HG03565 (cell line): Measurements from ENCODE around the gene KRTAP2-4.
"Not testable (repeated sequence)": the region's sequence is repeated elsewhere in the genome, so short reads cannot be mapped to it uniquely, and the experiment has no call there.

ENCODE experiments used
- ATAC-seq: cut with Tn5 transposase; IDR thresholded peaks from one replicate; pipeline ENCODE4 v1.9.1; 2021; ENCODE audit warnings: mild to moderate bottlenecking, moderate library complexity; ENCODE audit not compliant: unreplicated experiment

Gene KRTAP2-4, protein sequence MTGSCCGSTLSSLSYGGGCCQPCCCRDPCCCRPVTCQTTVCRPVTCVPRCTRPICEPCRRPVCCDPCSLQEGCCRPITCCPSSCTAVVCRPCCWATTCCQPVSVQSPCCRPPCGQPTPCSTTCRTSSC

GRCh38 chr17:41065829-41066624, at the start of gene KRTAP2-4:
TSS of gene KRTAP2-4 (minus strand) at chr17:41065879. CDS start at chr17:41065845, 34 bp downstream.
- no peak for ATAC-seq

DNA sequence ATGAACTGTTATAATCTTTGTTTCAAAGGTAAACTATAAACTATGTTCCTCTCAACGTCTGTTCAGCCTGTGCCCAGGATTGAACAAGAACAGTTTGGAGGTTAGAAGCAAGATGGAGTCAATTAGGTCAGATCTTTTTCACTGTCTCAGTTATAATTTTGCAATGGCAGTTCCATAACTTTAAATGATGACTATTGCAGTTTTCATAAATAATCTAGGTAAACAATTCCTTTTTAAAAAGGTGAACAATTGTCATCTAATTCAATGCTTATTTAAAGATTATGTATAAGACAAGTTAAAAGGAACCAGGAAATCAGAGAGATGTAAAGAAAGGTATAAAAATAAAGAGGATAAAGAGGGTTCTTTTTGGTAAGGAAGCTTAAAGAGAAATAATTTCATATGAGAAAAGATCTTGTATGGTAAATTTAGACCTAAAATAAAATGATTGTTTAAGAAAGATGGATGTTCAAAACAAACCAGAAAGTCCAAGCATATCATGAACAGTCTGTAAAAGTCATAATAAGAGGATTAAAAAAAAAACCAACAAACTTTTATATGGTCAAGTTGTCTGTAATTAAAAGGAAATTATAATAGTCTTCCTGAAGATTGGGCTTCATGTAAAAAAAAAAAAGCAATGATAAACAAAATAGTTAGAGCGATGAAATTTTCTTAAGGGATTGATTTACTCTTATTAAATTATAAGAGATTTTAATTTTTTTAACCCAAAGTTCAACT, 45.6 kb upstream of the KRTAP2-4 start:
- ATAC-seq = no peak

GRCh38 chr17:41108728-41109386, 43.2 kb upstream of the KRTAP2-4 start:
- ATAC-seq = not testable (repeated sequence)

- ATAC-seq = no peak
Measured at GRCh38 chr17:41107941-41108450, 42.3 kb upstream of the KRTAP2-4 start.

DNA sequence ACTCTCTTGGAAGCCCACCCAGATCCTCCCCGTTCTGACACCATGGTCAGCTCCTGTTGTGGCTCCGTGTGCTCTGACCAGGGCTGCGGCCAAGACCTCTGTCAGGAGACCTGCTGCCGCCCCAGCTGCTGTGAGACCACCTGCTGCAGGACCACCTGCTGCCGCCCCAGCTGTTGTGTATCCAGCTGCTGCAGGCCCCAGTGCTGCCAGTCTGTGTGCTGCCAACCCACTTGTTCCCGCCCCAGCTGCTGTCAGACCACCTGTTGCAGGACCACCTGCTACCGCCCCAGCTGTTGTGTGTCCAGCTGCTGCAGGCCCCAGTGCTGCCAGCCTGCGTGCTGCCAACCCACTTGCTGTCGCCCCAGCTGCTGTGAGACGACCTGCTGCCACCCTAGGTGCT, 39.7 kb upstream of the KRTAP2-4 start, which contains the start of gene KRTAP4-9:
Gene KRTAP4-9 (plus strand): TSS at position 43 of the 400 bp plus-strand sequence. CDS start 0 bp downstream, at position 43.
- ATAC-seq = not testable (repeated sequence)

GRCh38 chr17:41104386-41105038, 38.8 kb upstream of the KRTAP2-4 start:
- not testable (repeated sequence) for ATAC-seq

DNA sequence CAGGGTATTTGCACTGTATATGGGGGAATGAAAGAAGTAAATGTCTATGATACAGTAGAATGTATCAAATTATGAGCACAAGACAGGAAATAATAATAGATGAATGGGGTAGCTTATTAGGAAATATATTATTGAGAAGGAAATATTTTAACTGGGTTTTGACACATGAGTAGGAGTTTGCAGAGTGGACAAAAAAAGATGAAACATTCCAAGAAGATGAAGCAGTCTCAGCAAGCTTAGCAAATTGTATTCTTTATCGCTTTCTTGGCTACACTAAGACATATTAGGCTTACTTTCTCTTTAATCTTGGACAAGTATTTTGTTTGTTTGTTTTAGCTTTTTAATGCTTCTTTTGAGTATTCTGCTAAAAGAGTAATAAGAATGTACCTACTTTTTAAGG, 38.2 kb upstream of the KRTAP2-4 start:
- no peak for ATAC-seq

GRCh38 chr17:41101586-41102259, 36.0 kb upstream of the KRTAP2-4 start, which contains the start of gene KRTAP4-16:
TSS of gene KRTAP4-16 (minus strand) at chr17:41102209. CDS start at chr17:41102209, 0 bp downstream.
- ATAC-seq = no peak

GRCh38 chr17:41099682-41100480, 34.2 kb upstream of the KRTAP2-4 start:
- not testable (repeated sequence) for ATAC-seq

DNA sequence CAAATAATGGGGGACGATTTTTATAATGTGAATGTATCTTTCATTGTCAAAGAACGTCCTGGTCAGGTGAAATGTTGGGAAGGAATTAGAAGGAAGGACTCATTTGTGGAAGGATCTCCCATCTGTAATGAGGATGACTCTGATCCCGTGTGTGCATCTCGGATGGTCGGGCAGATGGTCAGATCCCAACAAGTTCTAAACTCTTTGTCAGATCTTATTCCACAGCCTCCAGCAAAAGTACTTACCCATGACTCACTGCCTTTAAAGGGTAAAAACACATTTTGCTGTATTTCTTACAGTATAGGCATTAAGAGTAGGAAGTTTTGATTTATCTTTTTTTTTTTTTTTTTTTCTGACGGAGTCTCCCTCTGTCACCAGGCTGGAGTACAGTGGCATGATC, 32.8 kb upstream of the KRTAP2-4 start:
- no peak for ATAC-seq

GRCh38 chr17:41098042-41098441, 32.4 kb upstream of the KRTAP2-4 start, which contains the start of gene KRTAP4-8:
TSS of gene KRTAP4-8 (minus strand) at chr17:41098142. CDS start at chr17:41098084, 58 bp downstream.
- ATAC-seq = no peak

DNA sequence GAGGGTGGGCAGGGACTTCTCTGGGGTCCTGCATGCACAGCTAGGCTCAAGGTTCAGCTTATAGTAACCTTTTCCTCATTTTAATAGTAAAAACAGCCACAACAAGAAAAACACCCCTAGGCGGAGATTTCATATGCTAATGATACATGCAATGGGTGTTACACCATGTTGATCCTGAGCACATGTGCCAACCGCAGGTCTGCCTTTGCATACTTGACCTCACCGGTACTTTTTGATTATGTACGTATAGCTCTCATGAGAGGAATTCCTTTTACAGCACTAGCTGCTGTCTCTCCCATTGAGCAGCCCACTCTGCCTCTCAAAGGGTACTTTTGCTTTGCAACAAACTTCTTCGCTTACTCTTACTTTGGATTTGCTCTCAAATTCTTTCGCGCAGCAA, 30.4 kb upstream of the KRTAP2-4 start:
- no peak for ATAC-seq

GRCh38 chr17:41088760-41089352, 23.2 kb upstream of the KRTAP2-4 start:
- not testable (repeated sequence) for ATAC-seq

- not testable (repeated sequence) for ATAC-seq
Measured at GRCh38 chr17:41084100-41084856, 18.6 kb upstream of the KRTAP2-4 start, which contains the start of gene KRTAP4-7. TSS of gene KRTAP4-7 (plus strand) at chr17:41084150. CDS start at chr17:41084207, 57 bp downstream.

DNA sequence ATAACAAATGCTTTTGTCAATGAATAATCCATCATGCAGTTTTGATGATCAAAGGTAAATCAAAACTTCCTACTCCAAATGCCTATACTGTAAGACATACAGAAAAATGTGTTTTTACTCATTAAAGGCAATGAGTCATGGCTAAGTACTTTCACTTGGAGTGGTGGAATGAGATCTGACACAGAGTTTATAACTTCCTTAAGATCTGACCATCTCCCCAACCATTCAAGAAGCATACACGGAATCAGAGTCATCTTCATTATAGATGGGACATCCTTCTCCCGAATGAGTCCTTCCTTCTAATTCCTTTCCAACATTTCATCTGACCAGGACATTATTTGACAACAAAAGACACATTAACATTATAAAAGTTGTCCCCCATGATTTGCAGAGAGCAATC, 17.7 kb upstream of the KRTAP2-4 start:
- not testable (repeated sequence) for ATAC-seq

DNA sequence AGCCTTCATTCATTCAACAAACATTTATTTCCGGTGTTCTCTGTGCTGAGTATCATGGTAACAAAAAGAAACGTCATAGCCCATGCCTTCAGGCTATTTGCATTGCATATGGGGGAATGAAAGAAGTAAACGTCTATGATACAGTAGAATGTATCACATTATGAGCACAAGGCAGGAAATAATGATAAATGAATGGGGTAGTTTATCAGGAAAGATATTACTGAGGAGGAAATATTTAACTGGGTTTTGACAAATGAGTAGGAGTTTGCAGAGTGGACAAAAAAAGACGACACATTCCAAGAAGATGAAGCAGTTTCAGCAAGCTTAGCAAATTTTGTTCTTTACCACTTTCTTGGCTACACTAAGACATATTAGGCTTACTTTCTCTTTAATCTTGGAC, 16.9 kb upstream of the KRTAP2-4 start:
- no peak for ATAC-seq

DNA sequence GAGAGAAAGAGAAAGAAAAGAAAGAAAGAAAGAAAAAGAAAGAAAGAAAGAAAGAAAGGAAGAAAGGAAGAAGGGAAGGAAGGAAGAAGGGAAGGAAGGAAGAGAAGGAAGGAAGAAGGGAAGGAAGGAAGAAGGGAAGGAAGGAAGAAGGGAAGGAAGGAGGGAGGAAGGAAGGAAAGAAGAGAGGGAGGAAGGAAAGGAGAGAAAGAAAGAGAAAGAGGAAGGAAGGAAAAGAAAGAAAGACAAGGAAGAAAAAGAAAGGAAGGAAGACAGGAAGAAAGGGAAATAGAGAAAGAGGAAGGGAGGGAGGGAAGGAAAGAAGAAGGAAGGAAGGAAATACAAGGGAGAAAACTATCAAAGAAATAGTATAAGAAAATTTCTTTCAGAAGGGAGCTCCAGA, 11.1 kb upstream of the KRTAP2-4 start:
- ATAC-seq = no peak
